Endothelial cell of umbilical vein (primary cell): ENCODE data around the gene RSPRY1. TPM values are rescaled to one million over a fixed set of nuclear protein-coding genes. Genes with fewer than 3 reads are reported as not detected.
"Not testable (repeated sequence)": the region's sequence is repeated elsewhere in the genome, so short reads cannot be mapped to it uniquely, and the experiment has no call there.

Source experiments
- BruUV-seq: library from RNA; stranded (reverse); fragments of 400-500 nt; replicated peaks from 2 replicates; lab custom pipeline; 2021; lab: Mats Ljungman, UMichigan
- CTCF ChIA-PET: fragments of 300-600, 350-600 bp; sonication (Branson Sonifier 250); formaldehyde crosslinking; loops from one replicate; lab custom pipeline; 2021; ENCODE audit warnings: antibody characterized with exemption, inconsistent platforms; lab: Charles Lee
- POLR2A ChIA-PET: fragments of 300-600, 350-600 bp; sonication (Branson Sonifier 250); formaldehyde crosslinking; loops from one replicate; lab custom pipeline; 2021; ENCODE audit warnings: antibody characterized with exemption, inconsistent platforms; lab: Charles Lee
- DNase-seq: peaks from one replicate; pipeline ENCODE4 v3.0.0-alpha.2; 2011; ENCODE audit warnings: low read depth, low spot score
- FAIRE-seq: peaks from 2 replicates; lab custom pipeline; 2011; peaks lifted over from hg19 to GRCh38; lab: Jason Lieb, UNC
- H2AFZ ChIP-seq: 2 replicates; pipeline ENCODE4 v1.6.0; 2012; ENCODE audit warnings: low read depth, low read length, control low read depth, inconsistent platforms
- H3K27ac ChIP-seq: 2 replicates; pipeline ENCODE4 v1.5.1; 2011; ENCODE audit warnings: low read depth, mild to moderate bottlenecking, control low read depth, low read length, moderate library complexity; ENCODE audit not compliant: insufficient read depth
- H3K27me3 ChIP-seq, 2 experiments: 2 replicates each; pipeline versions ENCODE4 v1.6.0 to v1.6.1; 2011; ENCODE audit warnings: low read length in 2 of 2, mixed read lengths in 1 of 2; ENCODE audit not compliant: control insufficient read depth in 2 of 2, insufficient read depth in 2 of 2
- H3K36me3 ChIP-seq, 2 experiments: 2 replicates in 1 of 2; 3 replicates in 1 of 2; pipeline ENCODE4 v1.5.1; 2011; ENCODE audit warnings: low read length in 2 of 2, mild to moderate bottlenecking in 1 of 2, moderate library complexity in 1 of 2; ENCODE audit not compliant: control insufficient read depth in 2 of 2, insufficient read depth in 2 of 2; ENCODE audit errors: extremely low read depth in 1 of 2
- H3K4me1 ChIP-seq: 3 replicates; pipeline ENCODE4 v1.5.1; 2011; ENCODE audit warnings: mild to moderate bottlenecking, low read length; ENCODE audit not compliant: control insufficient read depth, insufficient read depth; ENCODE audit errors: extremely low read depth
- H3K4me2 ChIP-seq: 2 replicates; pipeline ENCODE4 v1.6.1; 2011; ENCODE audit warnings: low read length, control low read depth, mixed read lengths; ENCODE audit not compliant: insufficient read depth
- H3K4me3 ChIP-seq, 3 experiments: fragments of 200-600 bp in 1 of 3; sonication (generic), shearing (Covaris generic) in 1 of 3; replicated peaks in 1 of 3; 2 replicates each; pipeline ENCODE4 v1.5.1; 2011 to 2016; ENCODE audit warnings: control low read depth in 3 of 3, low read length in 3 of 3, mild to moderate bottlenecking in 2 of 3, inconsistent platforms in 1 of 3, low read depth in 1 of 3, moderate library complexity in 1 of 3; ENCODE audit not compliant: insufficient read depth in 1 of 3
- H3K79me2 ChIP-seq: 2 replicates; pipeline ENCODE4 v1.6.0; 2012; ENCODE audit warnings: low read length, inconsistent platforms; ENCODE audit not compliant: control insufficient read depth, insufficient read depth
- H3K9ac ChIP-seq: replicated peaks from 2 replicates; pipeline ENCODE3; 2011; ENCODE audit warnings: low read length, control low read depth; ENCODE audit not compliant: insufficient read depth; ENCODE audit errors: extremely low read depth
- H3K9me1 ChIP-seq: replicated peaks from 3 replicates; pipeline ENCODE4 v1.6.0; 2011; ENCODE audit warnings: mild to moderate bottlenecking, low read length; ENCODE audit not compliant: control insufficient read depth, insufficient read depth; ENCODE audit errors: extremely low read depth
- H3K9me3 ChIP-seq: replicated peaks from 2 replicates; pipeline ENCODE4 v1.5.1; 2012; ENCODE audit warnings: low read length, inconsistent platforms; ENCODE audit not compliant: control insufficient read depth, insufficient read depth
- H4K20me1 ChIP-seq: replicated peaks from 2 replicates; pipeline ENCODE3; 2011; ENCODE audit warnings: mild to moderate bottlenecking, low read length; ENCODE audit not compliant: control insufficient read depth, insufficient read depth; ENCODE audit errors: extremely low read depth
- CTCF ChIP-seq, 2 donors: IDR thresholded peaks; 1 replicate in 1 of 2; 2 replicates in 1 of 2; pipeline ENCODE4 v1.5.1; 2011; ENCODE audit warnings: low read length in 2 of 2, mild to moderate bottlenecking in 2 of 2, moderate library complexity in 2 of 2, control low read depth in 1 of 2, inconsistent platforms in 1 of 2, low read depth in 1 of 2; ENCODE audit not compliant: insufficient read depth in 1 of 2; ENCODE audit errors: extremely low read depth in 1 of 2
- EZH2 ChIP-seq: IDR thresholded peaks from 2 replicates; pipeline ENCODE4 v1.6.1; 2012; ENCODE audit warnings: borderline replicate concordance, low read depth, mild to moderate bottlenecking, moderate library complexity, low read length, inconsistent platforms; ENCODE audit not compliant: severe bottlenecking
- FOS ChIP-seq: IDR thresholded peaks from 2 replicates; pipeline ENCODE4 v1.6.1; 2011; ENCODE audit warnings: mild to moderate bottlenecking, low read length, moderate library complexity, borderline replicate concordance; ENCODE audit not compliant: insufficient read depth
- GATA2 ChIP-seq: IDR thresholded peaks from 2 replicates; pipeline ENCODE4 v1.7.0; 2011; ENCODE audit warnings: low read depth, mild to moderate bottlenecking, moderate library complexity, mixed read lengths, low read length; ENCODE audit not compliant: insufficient read length, insufficient read depth
- JUN ChIP-seq: IDR thresholded peaks from 2 replicates; pipeline ENCODE4 v1.6.1; 2011; ENCODE audit warnings: borderline replicate concordance, low read depth; ENCODE audit not compliant: insufficient read length, insufficient read depth
- MAX ChIP-seq: IDR thresholded peaks from 2 replicates; pipeline ENCODE4 v1.6.1; 2011; ENCODE audit not compliant: insufficient read depth, insufficient read length
- MYC ChIP-seq: IDR thresholded peaks from one replicate; pipeline ENCODE4 v1.6.1; 2011; ENCODE audit warnings: mild to moderate bottlenecking, low read depth, low read length
- POLR2A ChIP-seq: IDR thresholded peaks from 2 replicates; pipeline ENCODE4 v1.6.1; 2012; ENCODE audit warnings: low read depth, mild to moderate bottlenecking, control low read depth, low read length
- POLR2AphosphoS5 ChIP-seq: IDR thresholded peaks from 2 replicates; pipeline ENCODE4 v1.6.1; 2012; ENCODE audit warnings: low read depth, mild to moderate bottlenecking, control low read depth, low read length, moderate library complexity; ENCODE audit not compliant: insufficient read depth
- dilution Hi-C: fragments of 300-500 bp; cut with MboI; formaldehyde crosslinking; loops from one replicate; pipeline ENCODE4 v1.15.0; 2019; ENCODE audit warnings: low sequenced_read_pairs; ENCODE audit not compliant: extremely low pct_ligation_motif_present
- intact Hi-C: fragments of 100-400 bp; cut with micrococcal nuclease; formaldehyde crosslinking; loops from one replicate; pipeline ENCODE4 v1.10.0; 2022
- polyA plus RNA-seq, 4 experiments: library from polyadenylated mRNA; depleted of rRNA in 3 of 4; stranded (reverse) in 3 of 4; unstranded in 1 of 4; fragments of >200 nt; gene quantifications; 2 replicates each; pipeline versions ENCODE4 v1.2.1 to v1.2.3, GENCODE V29; 2011 to 2012; ENCODE audit warnings: missing spikeins in 1 of 4
- total RNA-seq: library from RNA; stranded (reverse); gene quantifications from 2 replicates; pipeline ENCODE4 v1.2.3, GENCODE V29; 2021

The RSPRY1 gene
- total and polyA plus RNA-seq, 2 donors (not counting 3 experiments of a cell fraction or from before 2014, with no cell fraction given), result 28.5 to 55.1 TPM

DNA sequence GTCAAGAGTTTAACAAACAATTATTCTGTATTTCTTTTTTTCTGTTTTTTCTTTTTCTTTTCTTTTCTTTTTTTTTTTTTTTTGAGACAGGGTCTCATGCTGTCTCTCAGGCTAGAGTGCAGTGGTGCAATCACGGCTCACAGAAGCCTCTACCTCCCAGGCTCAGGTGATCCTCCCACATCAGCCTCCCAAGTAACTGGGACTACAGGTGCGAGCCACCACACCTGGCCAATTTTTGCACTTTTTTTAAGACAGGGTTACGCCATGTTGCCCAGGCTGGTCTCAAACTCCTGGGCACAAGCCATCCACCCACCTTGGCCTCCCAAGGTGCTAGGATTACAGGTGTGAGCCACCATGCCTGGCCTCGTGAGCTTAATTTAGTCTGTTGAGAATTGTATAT lies 3.4 kb downstream of the RSPRY1 start:
- BruUV-seq, POLR2A ChIA-PET, FAIRE-seq, H3K9me3 ChIP-seq, H3K9me1 ChIP-seq, H3K4me2 ChIP-seq, H3K9ac ChIP-seq, H2AFZ ChIP-seq, H3K27me3 ChIP-seq, H3K27ac ChIP-seq, H3K4me3 ChIP-seq, H3K36me3 ChIP-seq, H4K20me1 ChIP-seq, DNase-seq, dilution Hi-C loops: not testable (repeated sequence)
- peaks cover 58% of the 10 kb centered on the region for H3K4me1 ChIP-seq
- peaks cover 86% of the 10 kb centered on the region for H3K79me2 ChIP-seq
- CTCF ChIA-PET, result interaction anchor here (1.1 to 1.6 kb wide), 2 partner anchors 52 to 98 kb away, joined by 3 read pairs; no protein-coding TSS in a partner anchor
- intact Hi-C loops, result loop anchor here (5.0 kb wide), 2 partner anchors 93 to 228 kb away; partner anchors contain the start of gene PLLP

DNA sequence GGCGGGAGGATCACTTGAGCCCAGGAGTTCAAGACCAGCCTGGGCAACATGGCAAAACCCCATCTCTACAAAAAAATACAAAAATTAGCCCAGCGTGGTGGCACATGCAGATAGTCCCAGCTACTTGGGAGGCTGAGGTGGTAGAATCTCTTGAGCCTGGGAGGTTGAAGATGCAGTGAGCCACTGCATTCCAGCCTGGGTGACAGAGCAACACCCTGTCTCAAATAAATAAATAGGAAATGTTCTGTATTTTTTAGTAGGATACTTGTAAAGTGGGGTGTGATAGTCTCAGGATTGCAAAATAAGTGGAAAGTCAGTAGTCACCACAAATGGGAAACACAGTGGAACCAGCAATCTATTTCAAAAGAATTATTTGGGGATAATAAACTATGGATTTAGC lies 4.0 kb downstream of the RSPRY1 start:
- intact Hi-C loops, result no loop called here
- H2AFZ ChIP-seq, result no peak overlapping the region
- no peak overlapping the region for H3K4me2 ChIP-seq
- no peak for TF ChIP-seq JUN
- no peak for TF ChIP-seq MAX
- no peak for TF ChIP-seq EZH2
- no peak for TF ChIP-seq POLR2AphosphoS5
- no peak for TF ChIP-seq CTCF (IDR thresholded peaks at IDR 0.05; ENCODE audit: extremely low read depth in 1 of 2, insufficient read depth in 1 of 2, low read depth in 1 of 2, low read length in 2 of 2)
- no peak for TF ChIP-seq FOS
- no peak for TF ChIP-seq POLR2A
- no peak for TF ChIP-seq MYC
- no peak for TF ChIP-seq GATA2
- no peak overlapping the region for H3K27ac ChIP-seq
- peaks cover 0 to 3% of the 10 kb centered on the region in 2 experiments for H3K36me3 ChIP-seq
- H3K27me3 ChIP-seq, result no peaks in the 10 kb centered on the region
- H3K9me1 ChIP-seq, result no peaks in the 10 kb centered on the region
- no peaks in the 10 kb centered on the region for H4K20me1 ChIP-seq
- no peak for DNase-seq
- dilution Hi-C loops, result no loop called here
- no peak for FAIRE-seq
- H3K79me2 ChIP-seq, result peaks cover 82% of the 10 kb centered on the region
- H3K9ac ChIP-seq, result no peak overlapping the region
- no peak overlapping the region for H3K4me3 ChIP-seq
- H3K4me1 ChIP-seq, result peaks cover 58% of the 10 kb centered on the region
- ChIA-PET CTCF (interaction anchor here (1.6 kb wide), 1 partner anchor 51 kb away, joined by 3 read pairs; no protein-coding TSS in a partner anchor), POLR2A (no interaction called here)
- no TSS peak for BruUV-seq
- H3K9me3 ChIP-seq, result no peaks in the 10 kb centered on the region
